GM06990 (cell line): ENCODE results near the gene PELO.

Experiments
- DNase-seq: peaks from one replicate; pipeline ENCODE4 v3.0.0-alpha.2; 2011; ENCODE audit not compliant: insufficient read length; ENCODE audit errors: extremely low read depth
- H3K27me3 ChIP-seq: replicated peaks from 2 replicates; pipeline ENCODE4 v1.6.0; 2011; ENCODE audit warnings: low read length; ENCODE audit not compliant: control insufficient read depth, insufficient read depth
- H3K36me3 ChIP-seq: 2 replicates; pipeline ENCODE4 v1.5.1; 2011; ENCODE audit warnings: low read length; ENCODE audit not compliant: control insufficient read depth, insufficient read depth
- H3K4me3 ChIP-seq: replicated peaks from 2 replicates; pipeline ENCODE4 v1.5.1; 2011; ENCODE audit warnings: low read depth, mild to moderate bottlenecking, control low read depth, low read length
- TF ChIP-seq, protein P1 (sequence below): IDR thresholded peaks from 2 replicates; pipeline ENCODE4 v1.5.1; 2011; ENCODE audit warnings: low read length, control low read depth, mild to moderate bottlenecking, inconsistent platforms; ENCODE audit not compliant: insufficient read depth, poor library complexity, severe bottlenecking

The PELO gene

DNA sequence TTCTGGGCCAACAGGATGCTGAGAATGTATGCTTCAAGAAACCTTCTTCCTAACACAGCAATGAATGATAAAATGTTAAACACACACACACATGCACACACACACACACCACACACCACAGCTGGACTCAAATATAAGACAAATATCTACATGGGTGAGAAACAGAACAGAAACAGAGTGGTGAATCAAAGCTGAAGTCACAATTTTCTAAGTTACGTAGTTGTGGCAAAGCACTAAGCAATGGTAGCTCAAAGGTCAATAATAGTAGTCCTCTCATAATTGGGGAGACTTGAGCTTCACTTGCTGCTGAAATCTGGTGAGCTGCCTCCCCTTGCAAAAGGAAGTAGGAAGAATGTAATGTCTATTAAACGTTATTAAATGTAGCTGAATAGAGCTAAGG lies 33.7 kb upstream of the PELO start:
- DNase-seq: no peak
- H3K36me3 ChIP-seq: no peaks in the 10 kb centered on the region
- H3K4me3 ChIP-seq: no peak overlapping the region
- TF ChIP-seq, protein P1, sequence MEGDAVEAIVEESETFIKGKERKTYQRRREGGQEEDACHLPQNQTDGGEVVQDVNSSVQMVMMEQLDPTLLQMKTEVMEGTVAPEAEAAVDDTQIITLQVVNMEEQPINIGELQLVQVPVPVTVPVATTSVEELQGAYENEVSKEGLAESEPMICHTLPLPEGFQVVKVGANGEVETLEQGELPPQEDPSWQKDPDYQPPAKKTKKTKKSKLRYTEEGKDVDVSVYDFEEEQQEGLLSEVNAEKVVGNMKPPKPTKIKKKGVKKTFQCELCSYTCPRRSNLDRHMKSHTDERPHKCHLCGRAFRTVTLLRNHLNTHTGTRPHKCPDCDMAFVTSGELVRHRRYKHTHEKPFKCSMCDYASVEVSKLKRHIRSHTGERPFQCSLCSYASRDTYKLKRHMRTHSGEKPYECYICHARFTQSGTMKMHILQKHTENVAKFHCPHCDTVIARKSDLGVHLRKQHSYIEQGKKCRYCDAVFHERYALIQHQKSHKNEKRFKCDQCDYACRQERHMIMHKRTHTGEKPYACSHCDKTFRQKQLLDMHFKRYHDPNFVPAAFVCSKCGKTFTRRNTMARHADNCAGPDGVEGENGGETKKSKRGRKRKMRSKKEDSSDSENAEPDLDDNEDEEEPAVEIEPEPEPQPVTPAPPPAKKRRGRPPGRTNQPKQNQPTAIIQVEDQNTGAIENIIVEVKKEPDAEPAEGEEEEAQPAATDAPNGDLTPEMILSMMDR: no peak
- H3K27me3 ChIP-seq: no peaks in the 10 kb centered on the region

DNA sequence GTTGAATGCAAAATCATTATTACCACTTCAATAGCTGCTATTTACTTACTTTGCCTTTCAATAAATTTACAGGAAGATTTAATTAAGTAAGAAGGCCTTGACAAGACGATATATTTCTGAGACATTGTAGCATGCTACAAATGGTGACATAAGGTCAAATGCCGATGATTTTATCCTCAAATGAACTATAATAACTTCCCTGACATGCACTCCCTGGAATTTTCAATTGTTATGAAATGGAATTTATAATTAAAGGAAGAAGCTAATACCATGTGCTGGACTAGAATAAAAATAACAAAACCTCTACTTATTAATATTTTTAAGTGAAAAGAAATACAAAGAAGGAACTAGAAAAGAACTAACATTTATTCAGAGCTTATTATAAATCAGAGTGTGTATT lies 30.2 kb upstream of the PELO start:
- no peaks in the 10 kb centered on the region for H3K36me3 ChIP-seq
- DNase-seq: no peak
- H3K4me3 ChIP-seq: no peak overlapping the region
- TF ChIP-seq, protein P1: no peak
- H3K27me3 ChIP-seq: no peaks in the 10 kb centered on the region

- H3K27me3 ChIP-seq: no peaks in the 10 kb centered on the region
- no peak for DNase-seq
- TF ChIP-seq, protein P1: no peak
- H3K4me3 ChIP-seq: no peak overlapping the region
- no peaks in the 10 kb centered on the region for H3K36me3 ChIP-seq
These were observed 29.7 kb upstream of the PELO start for GRCh38 chr5:52758014-52758413.

DNA sequence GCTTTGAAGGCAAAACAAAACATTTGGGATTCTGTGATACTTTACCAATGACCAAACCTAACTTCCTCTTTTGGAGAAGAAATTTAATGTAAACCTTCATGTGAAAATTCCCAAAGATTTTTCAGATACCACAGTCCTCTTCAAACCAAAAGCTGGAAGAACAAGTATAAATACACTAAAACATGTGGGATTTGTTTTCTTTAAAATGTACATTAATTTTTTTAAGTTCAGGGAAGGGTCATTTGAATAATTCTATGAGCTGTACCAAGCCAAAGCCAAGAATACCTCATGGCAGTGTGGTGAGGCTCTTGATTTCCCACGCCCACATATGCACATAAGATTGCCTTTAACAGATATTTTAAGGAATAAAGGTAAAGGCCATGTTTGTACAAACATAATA lies 28.4 kb upstream of the PELO start:
- no peak for DNase-seq
- Histone ChIP-seq H3K4me3 (no peak overlapping the region), H3K36me3 (no peaks in the 10 kb centered on the region), H3K27me3 (no peaks in the 10 kb centered on the region)
- TF ChIP-seq, protein P1: no peak

GRCh38 chr5:52760695-52761366 lies 26.9 kb upstream of the PELO start:
- H3K36me3 ChIP-seq: no peaks in the 10 kb centered on the region
- TF ChIP-seq, protein P1: no peak
- no peaks in the 10 kb centered on the region for H3K27me3 ChIP-seq
- no peak overlapping the region for H3K4me3 ChIP-seq
- DNase-seq: no peak

DNA sequence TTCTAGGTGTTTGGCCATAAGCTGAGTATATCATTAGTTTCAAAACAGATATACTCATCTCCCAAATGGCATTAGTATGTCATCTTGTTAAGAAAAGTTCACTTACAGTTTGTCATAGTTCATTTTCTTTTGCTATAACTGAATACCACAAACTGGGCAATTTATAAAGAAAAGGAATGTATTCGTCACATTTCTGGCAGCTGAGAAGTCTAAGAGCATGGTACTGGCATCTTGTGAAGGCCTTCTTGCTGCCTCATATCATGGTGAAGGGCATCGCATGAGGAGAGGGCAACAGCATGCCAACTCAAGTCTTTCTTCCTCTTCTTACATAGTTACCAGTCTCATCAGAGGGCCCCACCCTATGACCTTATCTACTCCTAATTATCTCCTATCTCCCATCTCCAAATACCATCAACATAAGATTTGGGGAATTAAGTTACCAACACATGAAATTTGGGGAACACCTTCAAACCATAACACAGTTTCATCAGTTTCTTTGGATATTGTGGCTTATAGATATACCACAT lies 20.4 kb upstream of the PELO start:
- TF ChIP-seq, protein P1: no peak
- Histone ChIP-seq H3K36me3 (no peaks in the 10 kb centered on the region), H3K4me3 (no peak overlapping the region), H3K27me3 (no peaks in the 10 kb centered on the region)
- DNase-seq: no peak
